ENCODE data around the gene AKAP4.

The AKAP4 gene, protein sequence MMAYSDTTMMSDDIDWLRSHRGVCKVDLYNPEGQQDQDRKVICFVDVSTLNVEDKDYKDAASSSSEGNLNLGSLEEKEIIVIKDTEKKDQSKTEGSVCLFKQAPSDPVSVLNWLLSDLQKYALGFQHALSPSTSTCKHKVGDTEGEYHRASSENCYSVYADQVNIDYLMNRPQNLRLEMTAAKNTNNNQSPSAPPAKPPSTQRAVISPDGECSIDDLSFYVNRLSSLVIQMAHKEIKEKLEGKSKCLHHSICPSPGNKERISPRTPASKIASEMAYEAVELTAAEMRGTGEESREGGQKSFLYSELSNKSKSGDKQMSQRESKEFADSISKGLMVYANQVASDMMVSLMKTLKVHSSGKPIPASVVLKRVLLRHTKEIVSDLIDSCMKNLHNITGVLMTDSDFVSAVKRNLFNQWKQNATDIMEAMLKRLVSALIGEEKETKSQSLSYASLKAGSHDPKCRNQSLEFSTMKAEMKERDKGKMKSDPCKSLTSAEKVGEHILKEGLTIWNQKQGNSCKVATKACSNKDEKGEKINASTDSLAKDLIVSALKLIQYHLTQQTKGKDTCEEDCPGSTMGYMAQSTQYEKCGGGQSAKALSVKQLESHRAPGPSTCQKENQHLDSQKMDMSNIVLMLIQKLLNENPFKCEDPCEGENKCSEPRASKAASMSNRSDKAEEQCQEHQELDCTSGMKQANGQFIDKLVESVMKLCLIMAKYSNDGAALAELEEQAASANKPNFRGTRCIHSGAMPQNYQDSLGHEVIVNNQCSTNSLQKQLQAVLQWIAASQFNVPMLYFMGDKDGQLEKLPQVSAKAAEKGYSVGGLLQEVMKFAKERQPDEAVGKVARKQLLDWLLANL

DNA sequence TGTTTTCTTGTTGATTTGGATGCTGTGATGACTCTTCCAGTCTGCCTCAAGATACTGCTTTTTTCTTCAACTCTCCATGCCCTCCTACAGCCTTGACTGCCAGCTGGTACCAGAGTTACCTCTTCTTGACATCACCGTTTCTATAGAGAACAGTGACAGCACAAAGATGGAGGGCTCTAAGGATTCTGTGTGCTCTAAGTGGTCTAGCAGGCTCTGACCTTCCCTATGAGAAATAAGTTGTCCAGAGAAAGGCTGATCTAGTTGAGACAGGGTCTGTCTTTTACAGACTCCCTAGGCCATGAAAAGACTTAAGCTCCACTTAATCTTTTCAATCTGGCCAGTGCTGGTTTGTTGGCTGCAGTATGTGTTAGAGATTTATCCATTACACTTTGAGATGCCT lies at the start of gene AKAP4:
Gene AKAP4, minus strand, starts transcription at position 101 of the 400 bp plus-strand sequence. CDS start 118 bp downstream, outside the sequence.
- peaks cover 2% of the 10 kb centered on the region for H3K36me3 Mint-ChIP-seq (ENCODE audit: low read depth)
- H3K4me3 Mint-ChIP-seq = no peak within 1 kb of the TSS
- H3K27me3 Mint-ChIP-seq (ENCODE audit: low read depth) = peaks cover 7% of the 10 kb centered on the region
- H3K9me3 Mint-ChIP-seq = no peaks in the 10 kb centered on the region
- peaks cover 15% of the 10 kb centered on the region for H3K4me1 Mint-ChIP-seq (ENCODE audit: low read depth)
- H3K27ac Mint-ChIP-seq = no peak within 1 kb of the TSS
- DNase-seq (ENCODE audit: low spot score) = no peak

DNA sequence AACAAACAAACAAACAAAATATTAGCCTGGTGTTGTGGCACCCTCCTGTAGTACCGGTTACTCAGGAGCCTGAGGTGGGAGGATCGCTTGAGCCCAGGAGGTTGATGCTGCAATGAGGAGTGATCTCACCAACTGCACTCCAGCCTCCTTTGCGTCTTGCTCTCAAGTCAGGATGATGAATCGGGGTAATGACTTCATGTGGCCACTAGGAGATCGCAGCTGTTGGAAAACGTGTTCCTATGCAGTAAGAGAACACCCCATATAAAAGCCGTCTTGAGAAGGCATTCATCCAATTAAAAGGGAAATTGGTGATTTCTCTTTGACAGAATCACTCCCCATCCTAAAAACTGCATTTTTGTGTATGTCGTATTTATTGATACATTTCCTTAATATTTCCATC lies 10.7 kb upstream of the AKAP4 start:
- no peak for DNase-seq (ENCODE audit: low spot score)
- Mint-ChIP-seq H3K27me3 (ENCODE audit: low read depth) (no peaks in the 10 kb centered on the region), H3K27ac (no peak overlapping the region), H3K9me3 (no peaks in the 10 kb centered on the region), H3K4me3 (no peak overlapping the region), H3K36me3 (ENCODE audit: low read depth) (no peaks in the 10 kb centered on the region), H3K4me1 (ENCODE audit: low read depth) (peaks cover 3% of the 10 kb centered on the region)

DNA sequence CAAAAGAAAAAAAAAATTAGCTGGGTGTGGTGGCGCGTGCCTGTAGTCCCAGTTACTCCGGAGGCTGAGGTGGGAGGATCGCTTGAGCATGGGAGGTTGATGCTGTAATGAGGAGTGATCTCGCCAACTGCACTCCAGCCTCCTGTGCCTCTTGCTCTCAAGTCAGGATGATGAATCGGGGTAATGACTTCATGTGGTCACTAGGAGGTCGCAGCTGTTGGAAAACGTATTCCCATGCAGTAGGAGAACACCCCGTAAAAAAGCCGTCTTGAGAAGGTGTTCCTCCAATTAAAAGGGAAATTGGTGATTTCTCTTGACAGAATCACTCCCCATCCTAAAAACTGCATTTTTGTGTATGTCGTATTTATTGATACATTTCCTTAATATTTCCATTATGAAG lies 5.9 kb upstream of the AKAP4 start:
- Mint-ChIP-seq H3K4me1 (ENCODE audit: low read depth) (peaks cover 11% of the 10 kb centered on the region), H3K4me3 (no peak overlapping the region), H3K9me3 (no peaks in the 10 kb centered on the region), H3K27ac (no peak overlapping the region), H3K27me3 (ENCODE audit: low read depth) (no peaks in the 10 kb centered on the region), H3K36me3 (ENCODE audit: low read depth) (peaks cover 2% of the 10 kb centered on the region)
- DNase-seq (ENCODE audit: low spot score) = no peak

DNA sequence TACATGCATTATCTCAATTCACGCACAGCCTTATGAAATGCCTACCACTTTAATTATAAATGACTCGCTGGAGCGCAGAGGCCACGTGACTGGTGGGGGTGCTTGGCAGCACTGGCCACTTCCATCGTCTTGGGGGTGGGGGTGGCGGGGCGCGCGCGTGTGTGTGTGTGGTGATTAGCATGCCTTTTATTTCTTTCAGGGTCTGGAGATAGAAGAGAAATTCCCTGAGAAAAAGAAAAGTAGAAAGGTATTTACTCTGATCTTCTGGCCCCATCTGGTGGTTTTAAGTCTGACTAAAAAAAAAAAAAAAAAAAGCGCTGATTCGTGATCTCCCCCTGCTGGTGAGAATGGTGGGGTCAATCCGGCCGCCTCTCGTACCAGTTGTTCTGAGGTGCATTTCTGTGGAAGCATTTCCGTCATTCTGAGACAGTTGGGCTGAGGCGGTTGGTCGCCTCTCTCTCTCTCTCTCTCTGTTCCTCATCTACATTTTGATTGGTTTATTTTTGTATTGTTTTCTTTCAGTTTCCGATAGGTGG lies 3.6 kb upstream of the AKAP4 start, which contains the start of gene CCNB3:
Gene CCNB3, plus strand, starts transcription at position 402 of the 536 bp plus-strand sequence. CDS start 80,399 bp downstream, outside the sequence.
- peaks cover 9% of the 10 kb centered on the region for H3K4me1 Mint-ChIP-seq (ENCODE audit: low read depth)
- peaks cover 2% of the 10 kb centered on the region for H3K36me3 Mint-ChIP-seq (ENCODE audit: low read depth)
- H3K4me3 Mint-ChIP-seq = peak within 1 kb of the TSS; percentile 87
- peak; percentile 53 for DNase-seq (ENCODE audit: low spot score)
- no peaks in the 10 kb centered on the region for H3K9me3 Mint-ChIP-seq
- H3K27ac Mint-ChIP-seq = peak within 1 kb of the TSS; percentile 93
- no peaks in the 10 kb centered on the region for H3K27me3 Mint-ChIP-seq (ENCODE audit: low read depth)

DNA sequence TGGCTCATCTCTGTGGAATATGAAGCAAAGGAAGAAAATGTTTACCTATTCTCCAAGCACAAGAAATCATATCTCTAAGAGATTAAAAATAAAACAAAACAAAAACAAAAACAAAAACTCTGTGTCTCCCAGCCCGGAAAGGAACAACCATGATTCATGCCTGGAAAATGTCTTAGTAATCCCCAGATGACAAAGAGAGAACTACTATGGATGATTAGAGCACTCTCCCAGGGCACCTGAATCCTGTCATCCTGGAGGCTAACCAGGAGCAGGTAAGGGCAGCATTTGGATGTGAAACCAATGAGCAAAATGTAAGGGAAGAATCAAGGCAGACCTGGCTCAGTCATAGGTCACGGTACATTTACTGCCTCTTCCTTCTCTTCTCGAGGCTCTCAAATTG lies 1.7 kb upstream of the AKAP4 start:
- peaks cover 15% of the 10 kb centered on the region for H3K4me1 Mint-ChIP-seq (ENCODE audit: low read depth)
- no peak for DNase-seq (ENCODE audit: low spot score)
- no peaks in the 10 kb centered on the region for H3K9me3 Mint-ChIP-seq
- H3K27me3 Mint-ChIP-seq (ENCODE audit: low read depth) = peaks cover 5% of the 10 kb centered on the region
- no peak overlapping the region for H3K4me3 Mint-ChIP-seq
- H3K36me3 Mint-ChIP-seq (ENCODE audit: low read depth) = peaks cover 2% of the 10 kb centered on the region
- no peak overlapping the region for H3K27ac Mint-ChIP-seq

DNA sequence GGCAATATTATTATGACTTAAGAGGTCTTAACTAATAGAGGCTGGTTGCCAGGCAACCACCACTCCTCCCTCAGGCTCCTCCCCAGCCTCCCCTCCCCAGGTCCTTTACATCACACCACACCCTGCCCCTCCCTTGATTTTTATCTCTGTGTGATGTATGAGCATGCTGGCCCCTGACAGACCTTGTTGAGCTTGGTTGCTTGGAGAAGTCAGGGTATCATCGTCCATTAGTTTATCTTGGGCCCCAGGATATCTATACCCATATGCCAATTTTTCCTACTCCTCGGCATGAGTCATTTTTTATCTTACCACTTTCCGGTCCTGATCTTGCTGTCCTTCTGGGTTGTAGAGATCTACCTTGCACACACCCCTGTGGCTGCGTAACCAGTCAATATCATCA lies 2.5 kb downstream of the AKAP4 start:
- DNase-seq (ENCODE audit: low spot score) = no peak
- Mint-ChIP-seq H3K36me3 (ENCODE audit: low read depth) (no peaks in the 10 kb centered on the region), H3K4me3 (no peak overlapping the region), H3K4me1 (ENCODE audit: low read depth) (peaks cover 7% of the 10 kb centered on the region), H3K9me3 (no peaks in the 10 kb centered on the region), H3K27ac (no peak overlapping the region), H3K27me3 (ENCODE audit: low read depth) (peaks cover 7% of the 10 kb centered on the region)

DNA sequence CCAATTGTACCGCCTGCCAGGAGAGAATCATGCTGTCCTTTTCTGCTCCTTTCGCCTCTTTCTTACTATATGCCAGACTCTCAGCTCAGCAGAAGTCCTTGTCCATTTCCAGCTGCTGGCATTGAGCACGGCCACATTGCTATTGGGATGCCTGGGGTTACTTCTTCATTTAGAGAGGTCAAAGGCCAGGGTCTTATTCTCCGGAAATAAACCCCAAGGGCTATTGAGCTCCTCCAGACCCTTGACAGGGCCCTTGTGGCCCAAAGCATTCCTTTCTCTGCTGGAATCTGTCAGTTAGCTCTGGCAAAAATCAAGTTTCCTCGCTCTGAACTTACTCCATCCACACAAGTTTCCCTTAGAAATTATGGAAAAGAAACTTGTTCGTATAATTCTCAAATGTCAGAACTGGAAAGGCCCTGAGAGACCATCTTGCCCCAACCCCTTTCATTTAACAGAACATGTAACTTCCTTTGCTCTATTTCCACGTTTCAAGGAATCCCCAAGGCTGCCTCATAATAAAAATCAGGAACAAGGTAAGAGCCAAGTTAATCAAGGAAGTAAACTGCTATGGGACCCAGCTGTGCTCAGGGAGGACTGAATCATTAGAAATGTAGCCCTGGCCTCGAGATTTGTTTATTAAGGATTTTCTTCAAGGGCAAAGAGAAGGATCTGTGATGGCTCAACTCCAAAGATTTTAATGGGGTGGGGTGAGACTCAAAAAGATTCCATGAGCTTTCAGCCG lies 11.8 kb downstream of the AKAP4 start:
- Mint-ChIP-seq H3K27me3 (ENCODE audit: low read depth) (peaks cover 10% of the 10 kb centered on the region), H3K27ac (no peak overlapping the region), H3K4me3 (no peak overlapping the region), H3K9me3 (no peaks in the 10 kb centered on the region), H3K4me1 (ENCODE audit: low read depth) (no peaks in the 10 kb centered on the region), H3K36me3 (ENCODE audit: low read depth) (no peaks in the 10 kb centered on the region)
- no peak for DNase-seq (ENCODE audit: low spot score)

DNA sequence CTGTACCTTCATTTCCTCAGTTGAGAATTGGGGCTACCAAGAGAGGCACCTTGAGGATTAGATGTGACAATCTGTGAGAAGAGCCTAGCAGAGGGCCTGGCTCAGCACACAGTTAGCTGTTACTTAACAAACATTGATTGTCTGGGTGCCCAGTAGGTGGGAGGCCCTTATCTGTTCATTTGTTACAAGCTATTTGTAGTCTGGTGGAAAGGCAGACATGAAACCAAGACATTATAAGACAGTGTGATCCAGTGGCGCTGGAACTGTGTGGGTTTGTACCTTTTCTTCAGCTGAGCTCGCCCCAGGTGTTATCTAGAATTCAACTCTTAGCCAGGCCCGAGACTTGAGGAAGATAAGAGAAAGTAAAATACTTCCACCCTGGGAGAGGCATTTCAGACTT lies 16.9 kb downstream of the AKAP4 start:
- H3K4me3 Mint-ChIP-seq = no peak overlapping the region
- no peak overlapping the region for H3K27ac Mint-ChIP-seq
- H3K9me3 Mint-ChIP-seq = no peaks in the 10 kb centered on the region
- no peak for DNase-seq (ENCODE audit: low spot score)
- no peaks in the 10 kb centered on the region for H3K36me3 Mint-ChIP-seq (ENCODE audit: low read depth)
- peaks cover 5% of the 10 kb centered on the region for H3K27me3 Mint-ChIP-seq (ENCODE audit: low read depth)
- no peaks in the 10 kb centered on the region for H3K4me1 Mint-ChIP-seq (ENCODE audit: low read depth)

DNA sequence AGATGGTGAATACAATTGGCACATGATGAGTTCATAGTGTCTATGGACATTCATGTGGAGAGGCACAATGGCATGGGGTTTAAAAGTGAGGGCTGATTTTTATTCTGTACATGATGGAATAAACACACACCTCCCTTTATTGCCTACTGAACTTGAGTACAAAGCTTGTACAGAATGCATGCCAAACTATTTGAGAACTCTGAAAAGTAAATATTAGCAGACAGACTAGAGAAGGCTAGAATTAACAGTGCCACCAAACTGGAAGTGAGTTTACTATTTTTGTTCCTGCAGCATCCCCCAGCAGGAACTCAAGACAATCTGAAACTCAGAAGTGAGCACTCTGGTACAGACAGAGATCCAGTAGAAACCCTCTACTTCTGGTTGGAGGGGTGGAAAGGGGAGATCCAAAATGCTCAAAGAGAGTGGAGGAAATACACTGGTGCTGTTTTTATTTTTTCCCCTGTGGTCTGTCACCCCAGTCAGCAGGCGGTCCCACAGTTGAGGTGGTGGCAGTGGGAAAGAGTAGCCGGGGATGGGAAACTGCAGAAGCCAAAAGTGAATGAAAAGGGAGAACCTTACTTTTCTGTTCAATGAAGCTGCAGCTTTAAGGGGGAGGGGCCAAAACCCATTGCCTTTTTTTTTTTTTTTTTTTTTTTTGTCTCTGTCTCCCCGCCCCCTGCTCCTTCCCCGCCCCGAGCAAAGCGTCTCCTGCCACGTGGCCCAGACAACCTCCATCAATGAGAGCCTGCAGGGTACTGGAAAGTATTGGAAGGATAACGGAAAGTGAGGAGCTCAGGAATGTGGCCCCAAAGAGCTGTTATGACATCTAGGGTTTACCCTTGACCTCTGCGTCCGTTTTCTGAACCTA lies 20.5 kb downstream of the AKAP4 start:
- H3K9me3 Mint-ChIP-seq = no peaks in the 10 kb centered on the region
- H3K4me3 Mint-ChIP-seq = no peak overlapping the region
- H3K36me3 Mint-ChIP-seq (ENCODE audit: low read depth) = no peaks in the 10 kb centered on the region

DNA sequence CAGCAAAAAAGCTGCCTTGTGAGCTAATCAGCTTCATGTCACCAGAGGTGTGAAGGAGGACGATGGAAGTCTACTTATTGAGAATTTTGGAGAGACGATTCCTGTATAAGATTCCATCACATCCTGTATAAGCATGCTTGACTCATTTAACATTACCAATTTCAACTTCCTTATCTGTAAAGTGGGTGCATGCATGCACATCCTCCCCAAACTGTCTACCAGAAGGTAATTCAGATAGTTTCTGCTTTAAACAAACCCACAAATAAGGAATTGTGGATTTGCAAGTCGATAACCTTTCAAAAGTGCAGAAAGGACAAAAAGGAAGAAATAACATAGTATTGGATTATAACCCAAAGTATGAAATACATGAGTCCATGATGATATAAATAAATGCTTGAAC lies 31.1 kb downstream of the AKAP4 start:
- DNase-seq (ENCODE audit: low spot score) = no peak
- Mint-ChIP-seq H3K4me1 (ENCODE audit: low read depth) (peaks cover 7% of the 10 kb centered on the region), H3K9me3 (no peaks in the 10 kb centered on the region), H3K27me3 (ENCODE audit: low read depth) (no peaks in the 10 kb centered on the region), H3K27ac (no peak overlapping the region), H3K36me3 (ENCODE audit: low read depth) (no peaks in the 10 kb centered on the region), H3K4me3 (no peak overlapping the region)

More for the DNA sequence above, 20.5 kb downstream of the AKAP4 start:
- no peak for DNase-seq (ENCODE audit: low spot score)
- no peaks in the 10 kb centered on the region for H3K27me3 Mint-ChIP-seq (ENCODE audit: low read depth)
- no peak overlapping the region for H3K27ac Mint-ChIP-seq
- no peaks in the 10 kb centered on the region for H3K4me1 Mint-ChIP-seq (ENCODE audit: low read depth)

DNA sequence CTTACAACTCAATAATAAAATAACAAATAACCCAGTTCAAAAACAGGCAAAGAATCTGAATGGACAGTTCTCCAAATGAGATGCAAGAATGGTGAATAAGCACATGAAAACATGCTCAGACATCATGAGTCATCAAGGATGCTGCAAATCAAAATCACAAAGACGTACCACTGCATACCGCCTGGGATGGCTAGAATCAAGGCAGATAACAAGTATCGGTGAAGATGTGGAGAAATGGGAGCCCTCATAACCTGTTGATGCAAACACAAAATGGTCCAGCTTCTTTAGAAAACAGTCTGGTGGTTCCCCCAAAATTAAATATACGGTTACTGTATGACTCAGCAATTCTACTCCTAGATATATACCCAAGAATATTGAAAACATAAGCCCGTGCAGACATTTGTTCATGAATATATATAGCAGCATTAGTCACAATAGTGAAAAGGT lies 32.5 kb downstream of the AKAP4 start:
- H3K27me3 Mint-ChIP-seq (ENCODE audit: low read depth) = no peaks in the 10 kb centered on the region
- H3K36me3 Mint-ChIP-seq (ENCODE audit: low read depth) = no peaks in the 10 kb centered on the region
- H3K4me1 Mint-ChIP-seq (ENCODE audit: low read depth) = peaks cover 7% of the 10 kb centered on the region
- no peak overlapping the region for H3K27ac Mint-ChIP-seq
- no peaks in the 10 kb centered on the region for H3K9me3 Mint-ChIP-seq
- H3K4me3 Mint-ChIP-seq = no peak overlapping the region
- DNase-seq (ENCODE audit: low spot score) = no peak

DNA sequence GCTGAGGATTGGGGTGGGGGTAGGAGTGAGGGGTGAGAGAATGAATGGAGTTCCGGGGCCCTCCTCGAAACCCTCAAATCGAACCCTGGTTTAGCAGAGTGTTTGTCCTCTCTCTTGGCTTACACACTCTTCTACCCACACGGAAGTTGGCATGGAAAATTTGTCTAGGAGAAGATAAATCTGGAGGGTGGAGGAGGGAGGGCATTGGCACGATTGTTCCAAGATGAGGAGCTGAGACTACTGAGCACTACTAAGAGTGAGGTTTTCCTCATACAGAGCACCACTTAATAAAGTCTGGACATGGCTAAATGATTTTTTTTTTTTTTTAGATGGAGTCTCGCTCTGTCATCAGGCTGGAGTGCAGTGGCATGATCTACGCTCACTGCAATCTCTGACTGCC lies 33.4 kb downstream of the AKAP4 start:
- Mint-ChIP-seq H3K27me3 (ENCODE audit: low read depth) (no peaks in the 10 kb centered on the region), H3K36me3 (ENCODE audit: low read depth) (no peaks in the 10 kb centered on the region), H3K9me3 (no peaks in the 10 kb centered on the region), H3K4me3 (no peak overlapping the region), H3K4me1 (ENCODE audit: low read depth) (peaks cover 7% of the 10 kb centered on the region), H3K27ac (no peak overlapping the region)
- no peak for DNase-seq (ENCODE audit: low spot score)

DNA sequence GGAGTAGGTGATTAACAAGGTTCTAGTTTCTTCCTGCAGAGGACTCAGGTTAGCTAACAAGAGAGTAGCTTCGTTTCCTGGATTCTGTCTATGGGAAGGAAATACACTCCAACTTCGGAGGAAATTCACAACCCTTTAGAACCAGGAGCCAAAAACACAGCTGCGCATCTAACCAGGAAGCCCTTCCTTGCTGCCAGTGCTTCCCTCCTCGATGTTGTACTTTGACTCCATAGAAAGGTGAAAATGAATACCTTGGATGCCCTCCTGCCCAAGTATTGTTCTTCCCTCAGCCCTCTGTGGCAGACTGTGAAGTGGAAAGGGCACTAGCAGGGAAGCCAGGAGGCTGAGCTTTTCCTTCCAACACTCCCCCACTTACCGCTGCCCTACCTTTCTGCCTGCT lies 35.1 kb downstream of the AKAP4 start:
- H3K27ac Mint-ChIP-seq = no peak overlapping the region
- no peak overlapping the region for H3K4me3 Mint-ChIP-seq
- no peak for DNase-seq (ENCODE audit: low spot score)
- H3K36me3 Mint-ChIP-seq (ENCODE audit: low read depth) = no peaks in the 10 kb centered on the region
- H3K9me3 Mint-ChIP-seq = no peaks in the 10 kb centered on the region
- H3K4me1 Mint-ChIP-seq (ENCODE audit: low read depth) = peaks cover 7% of the 10 kb centered on the region
- no peaks in the 10 kb centered on the region for H3K27me3 Mint-ChIP-seq (ENCODE audit: low read depth)
